ENCODE results near the gene LARP4. TPM values are rescaled to one million over a fixed set of nuclear protein-coding genes. Genes with fewer than 3 reads are reported as not detected.
A peak's percentile ranks its signal among the peaks of the same experiment; 100 is the strongest.
"Not testable (repeated sequence)": the region's sequence is repeated elsewhere in the genome, so short reads cannot be mapped to it uniquely, and the experiment has no call there.

The LARP4 gene
- total RNA-seq, 1 donor from 2014 or later = 102 TPM

DNA sequence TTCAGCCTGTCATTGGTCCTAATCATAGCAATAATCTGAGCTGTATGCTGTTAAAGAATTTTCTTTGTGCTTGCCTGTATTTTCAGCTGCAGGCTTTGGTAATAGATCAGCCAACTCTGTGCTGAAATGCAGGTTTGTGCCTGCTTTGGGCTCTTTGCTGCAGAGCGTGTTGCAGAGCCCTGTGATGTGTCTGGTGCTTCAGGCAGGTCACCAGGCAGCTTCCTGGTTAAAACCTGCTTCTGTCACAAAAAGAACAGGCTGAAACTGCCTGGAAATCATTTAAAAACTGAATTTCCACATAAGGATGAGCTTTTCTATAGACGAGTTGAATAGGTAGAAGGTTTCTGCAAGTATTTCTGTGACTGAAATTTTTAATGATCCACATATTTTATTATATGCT lies 107.2 kb downstream of the LARP4 start:
- H3K9me3 Mint-ChIP-seq = no peaks in the 10 kb centered on the region
- H3K4me1 Mint-ChIP-seq (ENCODE audit: low read depth) = peaks cover 47% of the 10 kb centered on the region
- intact Hi-C loops (cut with micrococcal nuclease) = loop anchor here (2.0 to 10.0 kb wide), 4 partner anchors 47 to 517 kb away; partner anchors contain the start of genes ATF1 and SLC11A2
- DNase-seq (ENCODE audit: low spot score) = no peak
- H3K27me3 Mint-ChIP-seq (ENCODE audit: low read depth) = no peaks in the 10 kb centered on the region
- H3K4me3 Mint-ChIP-seq (ENCODE audit: low read depth) = peak overlapping the region; percentile 78
- peak overlapping the region; percentile 66 for H3K27ac Mint-ChIP-seq
- peaks cover 10% of the 10 kb centered on the region for H3K36me3 Mint-ChIP-seq (ENCODE audit: low read depth)

DNA sequence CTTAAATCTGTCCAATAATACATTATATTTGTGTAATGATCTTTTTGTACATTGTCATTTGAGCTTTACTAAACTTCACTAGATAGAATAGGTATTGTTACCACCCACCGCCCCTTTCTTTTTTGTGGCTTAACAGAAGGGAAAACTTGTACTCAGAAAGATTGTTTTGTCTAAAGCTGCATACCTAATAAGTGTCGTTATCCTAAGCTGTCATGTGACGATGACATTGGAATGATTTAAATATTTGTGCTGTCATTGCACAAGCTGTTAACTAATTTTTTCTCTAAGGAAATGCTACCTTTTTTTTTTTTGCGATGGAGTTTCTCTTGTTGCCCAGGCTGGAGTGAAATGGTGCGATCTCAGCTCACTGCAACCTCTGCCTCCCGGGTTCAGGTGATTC lies 107.7 kb downstream of the LARP4 start:
- Mint-ChIP-seq H3K4me3 (ENCODE audit: low read depth) (peak overlapping the region; percentile 78), H3K36me3 (ENCODE audit: low read depth) (peaks cover 10% of the 10 kb centered on the region), H3K27ac (no peak overlapping the region), H3K27me3 (ENCODE audit: low read depth) (no peaks in the 10 kb centered on the region), H3K9me3 (no peaks in the 10 kb centered on the region), H3K4me1 (ENCODE audit: low read depth) (peaks cover 47% of the 10 kb centered on the region)
- no peak for DNase-seq (ENCODE audit: low spot score)
- intact Hi-C loops (cut with micrococcal nuclease) = loop anchor here (10.0 kb wide), 3 partner anchors 226 to 516 kb away; partner anchors contain the start of genes ATF1 and SLC11A2

DNA sequence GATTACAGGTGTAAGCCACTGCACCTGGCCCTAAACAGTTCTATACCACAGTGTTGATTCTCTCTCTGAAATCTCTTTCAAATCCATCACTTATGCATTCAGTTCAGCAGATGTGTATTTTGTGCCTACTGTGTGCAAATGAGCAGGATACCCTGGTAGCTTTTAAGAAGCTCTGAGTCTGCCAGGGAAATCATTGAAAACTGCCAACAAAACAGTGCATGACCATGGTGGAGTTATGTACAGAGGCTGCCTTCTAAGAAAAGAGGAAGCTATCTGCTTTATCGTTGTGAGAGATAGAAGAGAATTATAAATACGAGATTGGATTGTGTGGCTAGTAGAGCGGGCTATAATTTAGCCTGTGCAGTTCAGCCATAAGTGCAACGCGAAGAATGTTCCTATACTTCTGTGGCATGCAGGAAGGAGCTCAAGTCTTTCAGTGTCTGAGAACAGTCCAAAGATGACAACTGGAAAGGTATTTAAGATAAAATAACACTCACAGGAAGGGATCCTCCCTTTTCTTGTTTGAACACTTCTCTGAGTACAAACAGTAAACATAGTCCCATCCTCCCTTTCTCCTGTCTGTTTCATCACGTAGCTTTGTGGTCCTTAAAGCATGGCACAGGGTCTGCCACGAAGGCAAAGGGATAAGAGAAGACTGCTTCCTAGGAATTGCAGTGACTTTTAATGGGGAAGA lies 108.4 kb downstream of the LARP4 start:
- Mint-ChIP-seq H3K4me1 (ENCODE audit: low read depth) (peaks cover 47% of the 10 kb centered on the region), H3K27ac (peak overlapping the region; percentile 68)

DNA sequence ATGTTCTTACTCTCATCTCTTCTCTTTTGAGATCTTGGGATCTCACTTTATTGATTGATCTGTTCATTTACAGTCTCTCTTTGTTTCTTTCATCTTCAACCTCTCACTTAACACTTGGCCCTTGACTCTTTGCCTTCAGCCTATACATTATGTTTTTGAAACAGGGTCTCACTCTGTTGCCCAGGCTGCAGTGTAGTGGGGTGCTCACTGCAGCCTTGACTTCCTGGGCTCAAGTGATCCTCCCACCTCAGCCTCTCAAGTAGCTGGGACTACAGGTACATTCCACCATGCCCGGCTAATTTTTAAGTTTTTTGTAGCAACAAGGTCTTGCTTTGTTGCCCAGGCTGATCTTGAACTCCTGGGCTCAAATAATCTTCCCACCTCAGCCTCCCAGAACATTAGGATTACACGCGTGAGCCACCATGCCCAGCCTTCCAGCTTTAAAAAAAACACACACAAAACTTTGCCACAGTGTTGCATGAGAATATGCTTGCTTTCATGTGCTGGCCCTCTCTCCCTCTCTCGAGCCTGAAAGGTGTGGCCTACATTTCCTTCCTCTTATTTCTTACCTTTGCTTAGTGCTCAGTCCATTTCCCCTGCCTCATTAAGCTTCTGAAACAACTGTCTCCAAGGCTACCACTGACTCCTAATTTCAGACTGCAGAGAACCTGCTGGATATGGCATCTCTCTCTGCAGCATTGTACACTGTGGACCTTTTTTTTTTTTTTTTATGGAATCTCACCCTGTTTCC lies 114.0 kb downstream of the LARP4 start:
- no peak for DNase-seq (ENCODE audit: low spot score)
- Mint-ChIP-seq H3K4me1 (ENCODE audit: low read depth) (peaks cover 32% of the 10 kb centered on the region), H3K4me3 (ENCODE audit: low read depth) (peak overlapping the region; percentile 7), H3K36me3 (ENCODE audit: low read depth) (peaks cover 15% of the 10 kb centered on the region), H3K27ac (peak overlapping the region; percentile 68), H3K9me3 (no peaks in the 10 kb centered on the region), H3K27me3 (ENCODE audit: low read depth) (no peaks in the 10 kb centered on the region)
- intact Hi-C loops (cut with micrococcal nuclease) = no loop called here

More for the DNA sequence above, 108.4 kb downstream of the LARP4 start:
- Mint-ChIP-seq H3K36me3 (ENCODE audit: low read depth) (peaks cover 10% of the 10 kb centered on the region), H3K9me3 (no peaks in the 10 kb centered on the region), H3K4me3 (ENCODE audit: low read depth) (peak overlapping the region; percentile 78), H3K27me3 (ENCODE audit: low read depth) (no peaks in the 10 kb centered on the region)
- no peak for DNase-seq (ENCODE audit: low spot score)
- intact Hi-C loops (cut with micrococcal nuclease) = loop anchor here (10.0 kb wide), 3 partner anchors 226 to 516 kb away; partner anchors contain the start of genes ATF1 and SLC11A2

DNA sequence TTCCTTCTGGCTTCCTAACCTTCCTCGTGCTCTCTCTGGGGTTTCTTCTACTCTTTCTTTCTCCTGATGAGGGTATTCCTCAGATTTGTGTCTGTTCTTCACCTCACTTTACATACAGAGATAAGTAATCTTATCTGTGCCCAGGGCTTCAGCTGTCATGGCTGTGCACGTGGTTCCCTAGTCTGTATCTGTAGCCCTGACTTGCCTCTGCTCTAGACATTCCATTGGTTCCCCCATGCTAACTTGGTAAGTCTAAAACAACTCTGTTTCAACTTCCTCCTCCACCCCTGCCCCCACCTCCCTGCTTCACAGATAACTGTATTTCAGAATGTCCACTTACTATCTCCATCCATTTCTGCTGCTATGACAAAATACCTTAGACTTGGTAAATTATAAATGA lies 114.9 kb downstream of the LARP4 start:
- no peaks in the 10 kb centered on the region for H3K27me3 Mint-ChIP-seq (ENCODE audit: low read depth)
- H3K9me3 Mint-ChIP-seq = no peaks in the 10 kb centered on the region
- peaks cover 15% of the 10 kb centered on the region for H3K36me3 Mint-ChIP-seq (ENCODE audit: low read depth)
- H3K4me3 Mint-ChIP-seq (ENCODE audit: low read depth) = no peak overlapping the region
- H3K27ac Mint-ChIP-seq = peak overlapping the region; percentile 62
- intact Hi-C loops (cut with micrococcal nuclease) = no loop called here
- H3K4me1 Mint-ChIP-seq (ENCODE audit: low read depth) = peaks cover 34% of the 10 kb centered on the region
- DNase-seq (ENCODE audit: low spot score) = no peak

DNA sequence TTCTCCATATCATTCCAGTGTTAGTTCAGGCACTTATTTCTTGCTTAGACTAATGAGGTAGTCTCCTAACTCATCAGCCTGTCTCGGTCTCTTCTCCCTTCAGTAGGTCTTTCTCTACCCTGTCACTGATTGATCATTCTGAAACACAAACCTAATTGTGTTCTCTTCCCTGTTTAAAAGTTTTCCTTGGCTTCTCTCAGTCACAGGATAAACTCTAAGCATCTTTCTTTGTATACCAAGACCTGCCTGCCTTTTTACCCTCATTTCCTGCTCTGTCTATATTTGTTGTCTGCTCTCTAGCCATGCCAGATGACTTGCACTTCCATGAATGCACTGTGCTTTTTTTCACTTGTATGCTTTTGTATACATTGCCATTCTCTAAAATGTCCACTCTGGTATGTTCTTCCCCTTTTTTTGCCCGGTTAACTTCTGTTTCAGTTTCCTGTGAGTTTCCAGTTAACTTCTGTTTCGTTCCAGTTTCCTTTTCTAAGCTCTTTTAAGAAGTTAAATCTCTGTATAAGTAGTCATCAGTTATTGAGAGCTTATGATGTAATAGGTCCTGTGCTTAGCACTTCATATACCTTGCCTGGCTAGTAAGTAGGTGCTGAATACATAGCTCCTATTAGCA lies 116.8 kb downstream of the LARP4 start:
- intact Hi-C loops (cut with micrococcal nuclease) = loop anchor here (1.0 kb wide), 1 partner anchor 15 kb away; no protein-coding TSS in a partner anchor
- no peak overlapping the region for H3K4me3 Mint-ChIP-seq (ENCODE audit: low read depth)
- H3K9me3 Mint-ChIP-seq = peaks cover under 1% of the 10 kb centered on the region
- no peaks in the 10 kb centered on the region for H3K27me3 Mint-ChIP-seq (ENCODE audit: low read depth)
- H3K36me3 Mint-ChIP-seq (ENCODE audit: low read depth) = peaks cover 20% of the 10 kb centered on the region
- no peak for DNase-seq (ENCODE audit: low spot score)
- H3K27ac Mint-ChIP-seq = no peak overlapping the region
- peaks cover 37% of the 10 kb centered on the region for H3K4me1 Mint-ChIP-seq (ENCODE audit: low read depth)

DNA sequence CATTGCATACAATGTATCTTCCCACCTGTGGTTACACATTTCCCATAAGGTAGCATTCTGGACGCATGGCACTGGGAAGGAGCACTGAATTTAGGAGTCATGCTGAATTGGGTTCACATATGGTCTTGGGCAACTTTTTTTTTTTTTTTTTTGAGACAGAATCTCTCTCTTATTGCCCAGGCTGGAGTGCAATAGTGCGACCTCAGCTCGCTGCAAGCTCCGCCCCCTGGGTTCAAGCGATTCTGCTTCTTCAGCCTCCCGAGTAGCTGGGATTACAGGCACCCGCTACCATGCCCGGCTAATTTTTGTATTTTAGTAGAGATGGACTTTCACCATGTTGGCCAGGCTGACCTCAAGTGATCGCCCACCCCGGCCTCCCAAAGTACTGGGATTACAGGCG lies 117.4 kb downstream of the LARP4 start:
- intact Hi-C loops (cut with micrococcal nuclease) = no loop called here
- Mint-ChIP-seq H3K9me3 (peaks cover 3% of the 10 kb centered on the region), H3K4me1 (ENCODE audit: low read depth) (peaks cover 37% of the 10 kb centered on the region), H3K36me3 (ENCODE audit: low read depth) (peaks cover 22% of the 10 kb centered on the region), H3K27ac (no peak overlapping the region), H3K27me3 (ENCODE audit: low read depth) (no peaks in the 10 kb centered on the region), H3K4me3 (ENCODE audit: low read depth) (no peak overlapping the region)
- no peak for DNase-seq (ENCODE audit: low spot score)

DNA sequence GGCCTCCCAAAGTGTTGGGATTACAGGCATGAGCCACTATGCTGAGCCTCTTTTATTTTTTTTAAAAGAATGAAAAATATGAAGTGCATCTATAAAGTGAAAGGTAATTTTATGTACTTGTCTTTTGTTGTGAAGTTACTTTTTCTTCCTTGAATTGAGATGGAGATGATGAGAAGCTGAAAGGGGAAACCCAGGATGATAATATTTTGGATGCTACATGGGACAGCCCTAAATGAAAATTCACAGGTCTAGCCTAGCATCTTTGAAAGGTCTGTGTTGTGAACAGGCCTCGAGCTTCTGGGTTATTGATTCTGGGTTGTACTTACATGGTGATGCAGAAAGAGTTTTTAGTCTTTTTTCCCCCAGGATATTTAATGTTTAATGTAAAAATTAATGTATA lies 118.7 kb downstream of the LARP4 start:
- H3K4me3 Mint-ChIP-seq (ENCODE audit: low read depth) = no peak overlapping the region

DNA sequence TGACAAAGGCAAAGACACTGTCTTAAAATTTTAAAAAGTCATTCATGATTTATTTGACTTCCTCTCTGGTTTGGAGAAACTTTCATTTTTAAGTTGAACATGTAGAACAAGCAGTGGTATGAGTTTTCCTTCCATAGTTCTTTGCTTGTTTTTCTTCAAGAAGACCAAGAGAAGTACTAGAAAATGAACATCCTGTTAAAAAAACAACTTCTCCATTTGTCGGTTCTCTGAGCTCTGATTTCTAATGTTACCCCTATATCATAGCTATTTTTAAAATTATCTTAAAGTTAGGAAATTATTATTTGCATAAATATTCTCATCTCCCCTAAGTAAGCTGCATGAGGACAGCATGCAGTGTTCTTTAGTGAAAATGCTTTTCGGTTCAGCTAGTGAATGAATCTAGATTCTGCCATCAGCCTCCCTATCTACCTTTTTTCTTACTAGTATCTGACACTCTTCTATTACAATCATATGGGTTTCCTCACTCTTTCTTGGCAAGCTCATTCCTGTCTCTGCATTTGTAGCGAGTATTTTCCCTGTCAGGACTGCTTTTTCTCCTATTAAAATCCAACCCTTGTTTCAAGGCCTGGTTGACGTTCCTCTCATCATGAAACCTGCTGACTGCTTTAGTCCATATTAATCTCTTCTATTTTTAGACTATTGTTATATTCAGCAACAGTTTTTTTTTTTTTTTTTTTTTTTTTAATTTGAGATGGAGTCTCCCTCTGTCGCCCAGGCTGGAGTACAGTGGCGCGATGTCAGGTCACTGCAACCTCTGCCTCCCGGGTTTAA lies 119.9 kb downstream of the LARP4 start:
- Mint-ChIP-seq H3K9me3 (peaks cover 3% of the 10 kb centered on the region), H3K27me3 (ENCODE audit: low read depth) (no peaks in the 10 kb centered on the region), H3K4me3 (ENCODE audit: low read depth) (peak overlapping the region; percentile 28), H3K4me1 (ENCODE audit: low read depth) (peaks cover 32% of the 10 kb centered on the region), H3K27ac (peak overlapping the region; percentile 81), H3K36me3 (ENCODE audit: low read depth) (peaks cover 27% of the 10 kb centered on the region)
- no peak for DNase-seq (ENCODE audit: low spot score)
- intact Hi-C loops (cut with micrococcal nuclease) = no loop called here

More for the DNA sequence above, 118.7 kb downstream of the LARP4 start:
- DNase-seq (ENCODE audit: low spot score) = no peak
- intact Hi-C loops (cut with micrococcal nuclease) = no loop called here
- Mint-ChIP-seq H3K36me3 (ENCODE audit: low read depth) (peaks cover 32% of the 10 kb centered on the region), H3K9me3 (peaks cover 3% of the 10 kb centered on the region), H3K27ac (peak overlapping the region; percentile 28), H3K27me3 (ENCODE audit: low read depth) (no peaks in the 10 kb centered on the region), H3K4me1 (ENCODE audit: low read depth) (peaks cover 39% of the 10 kb centered on the region)

DNA sequence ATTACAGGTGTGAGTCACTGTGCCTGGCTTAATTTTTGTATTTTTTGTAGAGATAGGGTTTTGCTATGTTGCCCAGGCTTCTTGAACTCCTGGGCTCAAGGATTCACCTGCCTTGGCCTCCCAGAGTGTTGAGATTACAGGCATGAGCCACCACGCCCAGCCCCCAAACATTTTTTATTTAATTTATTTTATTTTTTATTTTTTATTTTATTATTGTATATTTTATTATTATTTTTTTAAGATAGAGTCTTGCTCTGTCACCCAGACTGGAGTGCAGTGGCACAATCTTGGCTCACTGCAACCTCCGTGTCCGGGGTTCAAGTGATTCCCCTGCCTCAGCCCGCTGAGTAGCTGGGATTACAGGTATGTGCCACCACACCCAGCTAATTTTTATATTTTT lies 121.1 kb downstream of the LARP4 start:
- Mint-ChIP-seq H3K36me3 (ENCODE audit: low read depth) (peaks cover 29% of the 10 kb centered on the region), H3K4me1 (ENCODE audit: low read depth) (peaks cover 34% of the 10 kb centered on the region)

DNA sequence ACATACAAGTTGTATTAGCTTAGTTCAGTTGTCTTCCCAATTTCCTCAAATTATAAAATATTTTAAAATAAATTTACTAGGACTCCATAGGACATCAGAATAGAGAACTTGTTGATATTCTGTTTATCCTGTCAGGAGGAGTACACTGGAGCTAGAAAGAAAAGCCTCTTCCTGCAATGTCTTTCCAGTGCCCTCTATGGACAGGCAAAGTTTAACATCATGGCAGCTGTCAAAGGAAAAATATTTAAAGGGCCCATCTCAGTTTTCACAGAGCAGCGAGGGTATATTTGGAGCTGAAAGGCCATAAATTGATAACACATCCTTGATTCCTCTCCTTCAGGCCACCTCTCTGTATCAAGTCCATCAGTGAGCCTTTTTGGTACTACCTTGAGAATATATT lies 123.1 kb downstream of the LARP4 start:
- intact Hi-C loops (cut with micrococcal nuclease) = no loop called here
- H3K27me3 Mint-ChIP-seq (ENCODE audit: low read depth) = no peaks in the 10 kb centered on the region
- peaks cover 29% of the 10 kb centered on the region for H3K36me3 Mint-ChIP-seq (ENCODE audit: low read depth)
- H3K27ac Mint-ChIP-seq = no peak overlapping the region
- peaks cover 3% of the 10 kb centered on the region for H3K9me3 Mint-ChIP-seq
- no peak overlapping the region for H3K4me3 Mint-ChIP-seq (ENCODE audit: low read depth)
- no peak for DNase-seq (ENCODE audit: low spot score)
- H3K4me1 Mint-ChIP-seq (ENCODE audit: low read depth) = peaks cover 37% of the 10 kb centered on the region

More for the DNA sequence above, 121.1 kb downstream of the LARP4 start:
- H3K4me3 Mint-ChIP-seq (ENCODE audit: low read depth); H3K27me3 Mint-ChIP-seq (ENCODE audit: low read depth); H3K27ac Mint-ChIP-seq; intact Hi-C loops (cut with micrococcal nuclease); H3K9me3 Mint-ChIP-seq; DNase-seq (ENCODE audit: low spot score): not testable (repeated sequence)

DNA sequence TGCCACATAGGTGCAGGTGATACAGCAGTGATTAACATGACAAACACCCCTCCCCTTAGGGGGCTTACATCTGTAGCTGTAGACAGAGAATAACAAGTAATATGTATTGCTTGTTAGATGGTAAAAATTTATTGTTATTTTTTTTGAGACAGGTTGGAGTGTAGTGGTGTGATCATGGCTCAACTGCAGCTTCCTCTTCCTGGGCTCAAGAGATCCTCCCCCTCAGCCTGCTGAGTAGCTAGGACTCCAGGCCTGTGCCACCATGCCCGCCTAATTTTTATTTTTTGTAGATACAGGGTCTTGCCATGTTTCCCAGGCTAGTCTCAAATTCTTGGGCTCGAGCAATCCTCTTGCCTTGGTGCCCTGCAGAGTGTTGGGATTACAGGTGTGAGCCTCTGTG lies 123.9 kb downstream of the LARP4 start:
- intact Hi-C loops (cut with micrococcal nuclease) = no loop called here
- no peak for DNase-seq (ENCODE audit: low spot score)
- Mint-ChIP-seq H3K4me1 (ENCODE audit: low read depth) (peaks cover 39% of the 10 kb centered on the region), H3K9me3 (peaks cover 3% of the 10 kb centered on the region), H3K27me3 (ENCODE audit: low read depth) (no peaks in the 10 kb centered on the region), H3K4me3 (ENCODE audit: low read depth) (no peak overlapping the region), H3K27ac (no peak overlapping the region), H3K36me3 (ENCODE audit: low read depth) (peaks cover 29% of the 10 kb centered on the region)
